K562 (cell line): ENCODE measurements around the gene PSMC3IP. TPM values are rescaled to one million over a fixed set of nuclear protein-coding genes. Genes with fewer than 3 reads are reported as not detected.

ENCODE experiments used
- CCNT2 ChIP-seq: IDR thresholded peaks from 2 replicates; pipeline ENCODE4 v1.6.1; 2011; ENCODE audit warnings: borderline replicate concordance, low read depth, mild to moderate bottlenecking, moderate library complexity, mixed read lengths, low read length; ENCODE audit not compliant: insufficient read length; ENCODE audit errors: extremely low read depth
- CHCHD3 ChIP-seq: fragments of 250-450 bp; sonication (Bioruptor Pico); IDR thresholded peaks from 2 replicates; pipeline ENCODE4 v2.1.2; 2022; ENCODE audit warnings: mild to moderate bottlenecking
- CTBP1 ChIP-seq: fragments of 450-650 bp; IDR thresholded peaks from 2 replicates; pipeline ENCODE4 v1.6.1; 2016; ENCODE audit warnings: borderline replicate concordance
- FOXJ2 ChIP-seq: fragments of 200-800 bp; sonication (Bioruptor generic); IDR thresholded peaks from 2 replicates; pipeline ENCODE4 v1.6.1; 2016; ENCODE audit warnings: missing genetic modification characterization, missing compliant biosample characterization
- FOXK2 ChIP-seq, 2 experiments: fragments of 450-650 bp; IDR thresholded peaks in 1 of 2; conservative IDR thresholded peaks in 1 of 2; 2 replicates each; pipeline ENCODE4 v1.6.1; 2016; ENCODE audit warnings: low read depth in 2 of 2, mild to moderate bottlenecking in 1 of 2
- GABPB1 ChIP-seq: sonication (generic); formaldehyde crosslinking; IDR thresholded peaks from 2 replicates; pipeline ENCODE4 v1.8.0; 2022; ENCODE audit warnings: mild to moderate bottlenecking, missing genetic modification reagents
- HDGF ChIP-seq: fragments of 450-650 bp; IDR thresholded peaks from 2 replicates; pipeline ENCODE4 v1.6.1; 2016
- HNRNPK ChIP-seq: fragments of 200-400 bp; formaldehyde crosslinking; IDR thresholded peaks from one replicate; pipeline ENCODE4 v1.6.1; 2018; ENCODE audit warnings: mild to moderate bottlenecking, low read depth, low read length; ENCODE audit not compliant: poor library complexity, severe bottlenecking
- JUNB ChIP-seq: fragments of 450-650 bp; formaldehyde crosslinking; conservative IDR thresholded peaks from 2 replicates; pipeline ENCODE4 v1.4.0; 2020; ENCODE audit warnings: mild to moderate bottlenecking
- KDM1A ChIP-seq, 2 experiments: fragments of 450-650 bp; IDR thresholded peaks; 2 replicates each; pipeline ENCODE4 v1.6.1; 2016; ENCODE audit warnings: mild to moderate bottlenecking in 2 of 2
- MTA1 ChIP-seq: fragments of 450-650 bp; IDR thresholded peaks from 2 replicates; pipeline ENCODE4 v1.6.1; 2017; ENCODE audit warnings: borderline replicate concordance
- MYC ChIP-seq, 2 experiments: fragments of 250-450 bp in 1 of 2; sonication (Bioruptor Pico) in 1 of 2; IDR thresholded peaks; 2 replicates each; pipeline versions ENCODE4 v1.5.1 to v1.6.1; 2012 to 2021; ENCODE audit warnings: low read depth in 2 of 2, borderline replicate concordance in 1 of 2, improper control_type of control experiment in 1 of 2, low read length in 1 of 2, mild to moderate bottlenecking in 1 of 2, moderate library complexity in 1 of 2
- SOX6 ChIP-seq: fragments of 450-650 bp; IDR thresholded peaks from 2 replicates; pipeline ENCODE4 v1.6.1; 2014; ENCODE audit warnings: mild to moderate bottlenecking
- SP1 ChIP-seq: sonication (generic); formaldehyde crosslinking; IDR thresholded peaks from 2 replicates; pipeline ENCODE4 v1.8.1; 2022; ENCODE audit warnings: mild to moderate bottlenecking, missing genetic modification reagents
- TEAD1 ChIP-seq, 2 experiments: fragments of 450-650 bp in 1 of 2; sonication (generic) in 1 of 2; formaldehyde crosslinking; IDR thresholded peaks; 2 replicates each; pipeline versions ENCODE4 v1.4.0 to v1.8.0; 2020 to 2022; ENCODE audit warnings: mild to moderate bottlenecking in 2 of 2, missing genetic modification reagents in 1 of 2
- ZC3H8 ChIP-seq: fragments of 450-650 bp; IDR thresholded peaks from 2 replicates; pipeline ENCODE4 v1.6.1; 2017
- ZNF586 ChIP-seq: fragments of 450-650 bp; formaldehyde crosslinking; conservative IDR thresholded peaks from 2 replicates; pipeline ENCODE4 v1.4.0; 2020; ENCODE audit warnings: mild to moderate bottlenecking, moderate library complexity
- ZZZ3 ChIP-seq: fragments of 450-650 bp; IDR thresholded peaks from 2 replicates; pipeline ENCODE4 v1.6.1; 2016; ENCODE audit warnings: antibody characterized with exemption, mild to moderate bottlenecking, moderate library complexity
- polyA plus RNA-seq, 8 experiments: library from polyadenylated mRNA; depleted of rRNA in 4 of 8; stranded (reverse) in 5 of 8; unstranded in 3 of 8; fragments of >200 nt; fragmentation: Nextera tagmentation in 2 of 8; fragmentation: Illumina TruSeq in 1 of 8; extraction: Ambion mirVana in 2 of 8; extraction: Trizol in 1 of 8; gene quantifications; 2 replicates each; pipeline versions ENCODE4 v1.2.1 to v1.2.3, GENCODE V29; 2011 to 2014; ENCODE audit warnings: inconsistent platforms in 1 of 8, missing spikeins in 1 of 8
- total RNA-seq, 7 experiments: library from RNA; depleted of rRNA in 6 of 7; stranded (reverse); fragments of >200 nt in 6 of 7; fragmentation: Illumina TruSeq in 2 of 7; extraction: Trizol in 2 of 7; gene quantifications; 2 replicates each; pipeline versions ENCODE4 v1.2.1 to v1.2.3, GENCODE V29; 2011 to 2021; ENCODE audit warnings: low replicate concordance in 1 of 7
- TF ChIP-seq, protein P1 (sequence below): sonication (generic); formaldehyde crosslinking; IDR thresholded peaks from 2 replicates; pipeline ENCODE4 v1.8.0; 2022; ENCODE audit warnings: mild to moderate bottlenecking, missing genetic modification reagents, borderline replicate concordance
- TF ChIP-seq, protein P2 (sequence below): sonication (generic); IDR thresholded peaks from 2 replicates; pipeline ENCODE4 v1.6.1; 2016
- TF ChIP-seq, protein P3 (sequence below): fragments of 250-450 bp; sonication (Bioruptor Pico); IDR thresholded peaks from 2 replicates; pipeline ENCODE4 v1.4.0; 2020; ENCODE audit warnings: borderline replicate concordance
- TF ChIP-seq, protein P4 (sequence below): fragments of 450-650 bp; formaldehyde crosslinking; conservative IDR thresholded peaks from 2 replicates; pipeline ENCODE4 v1.4.0; 2022; ENCODE audit warnings: mild to moderate bottlenecking, missing genetic modification characterization

Gene PSMC3IP
- total and polyA plus RNA-seq, 9 of the 15 experiments (the other 6 are each of a cell fraction or from before 2014, with no cell fraction given), result 13.8 to 65.6 (median 32.8) TPM

DNA sequence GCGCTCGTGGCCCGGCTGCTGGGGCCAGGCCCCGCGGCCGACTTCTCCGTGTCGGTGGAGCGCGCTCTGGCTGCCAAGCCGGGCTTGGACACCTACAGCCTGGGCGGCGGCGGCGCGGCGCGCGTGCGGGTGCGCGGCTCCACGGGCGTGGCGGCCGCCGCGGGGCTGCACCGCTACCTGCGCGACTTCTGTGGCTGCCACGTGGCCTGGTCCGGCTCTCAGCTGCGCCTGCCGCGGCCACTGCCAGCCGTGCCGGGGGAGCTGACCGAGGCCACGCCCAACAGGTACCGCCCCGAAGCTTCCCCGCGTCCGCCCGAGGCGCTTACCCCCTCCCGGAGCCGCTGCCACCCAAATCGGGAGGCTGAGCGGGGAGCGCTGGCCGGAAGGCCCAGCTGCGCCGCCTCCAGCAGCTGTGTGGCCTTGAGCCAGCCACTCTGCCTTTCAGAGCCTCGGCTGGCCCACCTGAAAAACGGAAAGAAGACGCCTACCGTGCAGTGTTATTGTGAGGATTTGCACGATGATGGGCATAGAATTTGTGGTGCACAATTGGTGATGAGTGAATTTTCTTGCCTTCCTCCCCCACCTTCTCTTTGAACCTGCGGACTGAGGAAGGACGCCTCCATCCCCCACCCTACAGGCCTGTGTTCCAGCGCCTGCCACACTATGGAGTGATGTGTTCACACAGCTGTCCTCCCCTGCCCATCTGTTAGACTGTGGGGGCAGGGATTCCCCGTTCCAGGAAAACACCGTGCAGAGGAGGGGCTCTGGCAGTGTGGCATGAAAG is 41.0 kb downstream of the PSMC3IP start (continued):
- TF ChIP-seq, protein P1, sequence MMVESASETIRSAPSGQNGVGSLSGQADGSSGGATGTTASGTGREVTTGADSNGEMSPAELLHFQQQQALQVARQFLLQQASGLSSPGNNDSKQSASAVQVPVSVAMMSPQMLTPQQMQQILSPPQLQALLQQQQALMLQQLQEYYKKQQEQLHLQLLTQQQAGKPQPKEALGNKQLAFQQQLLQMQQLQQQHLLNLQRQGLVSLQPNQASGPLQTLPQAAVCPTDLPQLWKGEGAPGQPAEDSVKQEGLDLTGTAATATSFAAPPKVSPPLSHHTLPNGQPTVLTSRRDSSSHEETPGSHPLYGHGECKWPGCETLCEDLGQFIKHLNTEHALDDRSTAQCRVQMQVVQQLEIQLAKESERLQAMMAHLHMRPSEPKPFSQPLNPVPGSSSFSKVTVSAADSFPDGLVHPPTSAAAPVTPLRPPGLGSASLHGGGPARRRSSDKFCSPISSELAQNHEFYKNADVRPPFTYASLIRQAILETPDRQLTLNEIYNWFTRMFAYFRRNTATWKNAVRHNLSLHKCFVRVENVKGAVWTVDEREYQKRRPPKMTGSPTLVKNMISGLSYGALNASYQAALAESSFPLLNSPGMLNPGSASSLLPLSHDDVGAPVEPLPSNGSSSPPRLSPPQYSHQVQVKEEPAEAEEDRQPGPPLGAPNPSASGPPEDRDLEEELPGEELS (CRISPR knock-in tag), result no peak
- TF ChIP-seq JUNB (CRISPR knock-in tag) (no peak), MYC (IDR thresholded peaks at IDR 0.05; ENCODE audit: low read depth, low read length) (peak; percentile 56; the same call in 1 of the 2 replicates), MYC (CRISPR knock-in tag; IDR thresholded peaks at IDR 0.05; ENCODE audit: borderline replicate concordance, low read depth) (no peak), KDM1A (IDR thresholded peaks at IDR 0.05) (no peak), FOXJ2 (tag) (0 out of 2 replicates have a peak, but pooled peaks have one; percentile 24), HNRNPK (peak; percentile 61), ZZZ3 (no peak; the same call in 1 of the 2 replicates), GABPB1 (CRISPR knock-in tag) (peak; percentile 48), SOX6 (peak; percentile 35), TEAD1 (CRISPR knock-in tag; IDR thresholded peaks at IDR 0.05) (0 out of 4 replicates have a peak, but pooled peaks of 1 of the 2 experiments have one; percentile 23), ZNF586 (CRISPR knock-in tag) (no peak), HDGF (0 out of 2 replicates have a peak, but pooled peaks have one; percentile 78), FOXK2 (conservative IDR thresholded peaks at IDR 0.05 in 1 of 2, IDR thresholded peaks at IDR 0.05 in 1 of 2; ENCODE audit: low read depth in 2 of 2) (0 out of 4 replicates have a peak, but pooled peaks of 1 of the 2 experiments have one; percentile 23), CHCHD3 (CRISPR knock-in tag) (no peak), MTA1 (no peak), CCNT2 (peak; percentile 67), ZC3H8 (no peak), CTBP1 (peak; percentile 86), SP1 (CRISPR knock-in tag) (no peak)
- TF ChIP-seq, protein P2, sequence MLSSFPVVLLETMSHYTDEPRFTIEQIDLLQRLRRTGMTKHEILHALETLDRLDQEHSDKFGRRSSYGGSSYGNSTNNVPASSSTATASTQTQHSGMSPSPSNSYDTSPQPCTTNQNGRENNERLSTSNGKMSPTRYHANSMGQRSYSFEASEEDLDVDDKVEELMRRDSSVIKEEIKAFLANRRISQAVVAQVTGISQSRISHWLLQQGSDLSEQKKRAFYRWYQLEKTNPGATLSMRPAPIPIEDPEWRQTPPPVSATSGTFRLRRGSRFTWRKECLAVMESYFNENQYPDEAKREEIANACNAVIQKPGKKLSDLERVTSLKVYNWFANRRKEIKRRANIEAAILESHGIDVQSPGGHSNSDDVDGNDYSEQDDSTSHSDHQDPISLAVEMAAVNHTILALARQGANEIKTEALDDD, result no peak
- TF ChIP-seq, protein P3, sequence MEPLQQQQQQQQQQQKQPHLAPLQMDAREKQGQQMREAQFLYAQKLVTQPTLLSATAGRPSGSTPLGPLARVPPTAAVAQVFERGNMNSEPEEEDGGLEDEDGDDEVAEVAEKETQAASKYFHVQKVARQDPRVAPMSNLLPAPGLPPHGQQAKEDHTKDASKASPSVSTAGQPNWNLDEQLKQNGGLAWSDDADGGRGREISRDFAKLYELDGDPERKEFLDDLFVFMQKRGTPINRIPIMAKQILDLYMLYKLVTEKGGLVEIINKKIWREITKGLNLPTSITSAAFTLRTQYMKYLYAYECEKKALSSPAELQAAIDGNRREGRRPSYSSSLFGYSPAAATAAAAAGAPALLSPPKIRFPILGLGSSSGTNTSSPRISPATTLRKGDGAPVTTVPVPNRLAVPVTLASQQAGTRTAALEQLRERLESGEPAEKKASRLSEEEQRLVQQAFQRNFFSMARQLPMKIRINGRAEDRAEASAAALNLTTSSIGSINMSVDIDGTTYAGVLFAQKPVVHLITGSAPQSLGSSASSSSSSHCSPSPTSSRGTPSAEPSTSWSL (CRISPR knock-in tag), result no peak
- TF ChIP-seq, protein P4, sequence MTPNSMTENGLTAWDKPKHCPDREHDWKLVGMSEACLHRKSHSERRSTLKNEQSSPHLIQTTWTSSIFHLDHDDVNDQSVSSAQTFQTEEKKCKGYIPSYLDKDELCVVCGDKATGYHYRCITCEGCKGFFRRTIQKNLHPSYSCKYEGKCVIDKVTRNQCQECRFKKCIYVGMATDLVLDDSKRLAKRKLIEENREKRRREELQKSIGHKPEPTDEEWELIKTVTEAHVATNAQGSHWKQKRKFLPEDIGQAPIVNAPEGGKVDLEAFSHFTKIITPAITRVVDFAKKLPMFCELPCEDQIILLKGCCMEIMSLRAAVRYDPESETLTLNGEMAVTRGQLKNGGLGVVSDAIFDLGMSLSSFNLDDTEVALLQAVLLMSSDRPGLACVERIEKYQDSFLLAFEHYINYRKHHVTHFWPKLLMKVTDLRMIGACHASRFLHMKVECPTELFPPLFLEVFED, result no peak
